Forelimb muscle (tissue), 1 donor: ENCODE results near the gene AMBP. TPM values are rescaled to one million over a fixed set of nuclear protein-coding genes. Genes with fewer than 3 reads are reported as not detected.
"Not testable (repeated sequence)": the region's sequence is repeated elsewhere in the genome, so short reads cannot be mapped to it uniquely, and the experiment has no call there.

Source experiments
- DNase-seq: peaks from one replicate; pipeline ENCODE4 v3.0.0-alpha.2; 2013; ENCODE audit warnings: low read depth
- polyA plus RNA-seq: library from polyadenylated mRNA; unstranded; fragments of 120-200 nt; gene quantifications from one replicate; pipeline ENCODE4 v1.2.1, GENCODE V29; 2013; ENCODE audit not compliant: insufficient read length

The AMBP gene
- polyA plus RNA-seq, 1 donor: not detected

GRCh38 chr9:114051281-114051680 is 26.8 kb downstream of the AMBP start:
- DNase-seq: no peak

GRCh38 chr9:114050646-114051045 is 27.5 kb downstream of the AMBP start:
- no peak for DNase-seq

GRCh38 chr9:114050226-114050568 is 27.9 kb downstream of the AMBP start:
- DNase-seq: no peak

- no peak for DNase-seq
These were observed 28.5 kb downstream of the AMBP start for GRCh38 chr9:114049441-114050225.

GRCh38 chr9:114048533-114049415 is 29.3 kb downstream of the AMBP start:
- no peak for DNase-seq

DNA sequence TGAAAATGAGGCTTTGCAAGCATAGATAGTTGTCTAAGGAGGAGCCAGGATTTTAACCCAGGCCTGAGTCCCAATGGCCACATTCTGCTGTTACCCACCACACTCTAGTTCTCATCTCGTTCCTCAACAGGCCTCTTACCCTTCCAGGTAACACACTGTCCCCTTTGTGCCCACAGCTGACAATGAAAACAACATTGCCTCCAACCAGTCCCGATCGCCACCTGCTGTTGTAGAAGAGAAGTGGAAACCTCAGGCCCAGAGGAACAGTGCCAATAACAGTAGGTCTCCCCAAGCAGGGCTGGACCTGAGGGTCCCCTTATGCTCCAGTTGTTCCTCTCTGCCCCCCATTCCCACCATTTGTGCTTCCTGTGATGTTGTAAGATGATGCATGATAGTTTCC is 30.4 kb downstream of the AMBP start:
- DNase-seq: no peak

DNA sequence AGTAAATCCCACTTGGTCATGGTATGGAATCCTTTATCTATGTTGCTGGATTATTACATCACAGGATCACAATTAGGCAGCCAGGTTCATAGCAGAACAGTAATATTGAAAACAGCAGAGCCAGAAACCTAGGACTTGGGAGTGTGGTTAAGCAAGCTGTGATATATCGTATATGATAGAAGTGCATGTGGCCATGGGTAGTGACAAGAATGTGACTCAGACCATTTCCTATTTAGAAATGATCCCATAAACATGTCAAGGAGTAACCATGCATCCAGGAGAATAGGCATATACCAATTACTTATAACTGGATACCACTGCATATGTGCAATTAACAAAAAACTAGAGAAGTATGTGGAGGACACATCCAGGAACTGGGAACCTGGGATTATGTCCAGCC is 31.2 kb downstream of the AMBP start:
- DNase-seq: no peak

DNA sequence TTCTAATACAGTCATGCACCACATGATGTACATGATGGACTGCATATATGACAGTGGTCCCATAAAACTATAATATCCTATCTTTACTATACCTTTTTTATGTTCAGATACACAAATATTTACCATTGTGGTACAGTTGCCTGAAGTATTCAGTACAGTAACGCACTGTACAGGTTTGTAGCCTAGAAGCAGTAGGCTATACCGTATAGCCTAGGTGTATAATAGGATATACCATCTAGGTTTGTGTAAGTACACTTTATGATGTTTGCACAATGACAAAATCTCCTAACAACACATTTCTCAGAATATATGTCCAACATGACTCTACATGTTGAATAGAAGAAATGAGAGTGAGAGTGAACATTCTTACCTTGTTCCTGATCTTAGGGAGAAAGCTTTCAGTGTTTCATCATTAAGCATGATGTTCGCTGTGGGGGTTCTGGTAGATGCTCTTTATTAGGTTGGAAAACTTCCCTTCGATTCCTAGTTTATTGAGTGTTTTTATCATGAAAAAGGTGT is 31.8 kb downstream of the AMBP start:
- DNase-seq: no peak

DNA sequence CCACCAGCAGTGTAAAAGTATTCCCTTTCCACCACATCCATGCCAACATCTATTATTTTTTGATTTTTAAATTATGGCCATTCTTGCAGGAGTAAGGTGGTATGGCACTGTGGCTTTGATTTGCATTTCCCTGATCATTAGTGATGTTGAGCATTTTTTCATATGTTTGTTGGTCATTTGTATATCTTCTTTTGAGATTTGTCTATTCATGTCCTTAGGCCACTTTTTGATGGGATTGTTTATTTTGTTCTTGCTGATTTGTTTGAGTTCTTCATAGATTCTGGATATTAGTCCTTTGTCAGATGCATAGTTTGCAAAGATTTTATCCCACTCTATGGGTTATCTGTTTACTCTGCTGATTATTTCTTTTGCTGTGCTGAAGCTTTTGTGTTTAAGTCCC is 34.4 kb downstream of the AMBP start:
- not testable (repeated sequence) for DNase-seq

GRCh38 chr9:114039484-114039883 is 38.6 kb downstream of the AMBP start:
- no peak for DNase-seq

- no peak for DNase-seq
These were observed 39.3 kb downstream of the AMBP start for GRCh38 chr9:114038724-114039313.

- DNase-seq: no peak
These were observed 40.0 kb downstream of the AMBP start for GRCh38 chr9:114037961-114038723.

DNA sequence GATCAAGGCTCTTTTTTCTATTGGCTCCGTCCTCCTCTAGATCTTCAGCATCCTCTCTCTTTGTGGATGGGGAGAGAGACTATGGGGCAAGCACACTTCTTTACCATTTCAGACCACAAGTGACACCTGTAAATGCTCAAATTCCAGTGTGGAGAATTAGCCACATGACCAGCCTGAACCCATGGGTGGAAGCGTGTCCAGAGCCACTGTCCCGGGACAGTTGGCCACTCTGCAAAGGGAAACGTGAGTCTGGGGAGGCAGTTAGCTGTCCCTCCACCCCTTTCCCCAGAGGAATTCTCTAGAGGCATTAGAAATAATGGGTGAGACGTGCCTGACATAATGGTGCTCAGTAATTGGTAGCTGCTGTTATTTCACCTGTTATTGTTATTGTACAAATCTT is 40.9 kb downstream of the AMBP start:
- no peak for DNase-seq

DNA sequence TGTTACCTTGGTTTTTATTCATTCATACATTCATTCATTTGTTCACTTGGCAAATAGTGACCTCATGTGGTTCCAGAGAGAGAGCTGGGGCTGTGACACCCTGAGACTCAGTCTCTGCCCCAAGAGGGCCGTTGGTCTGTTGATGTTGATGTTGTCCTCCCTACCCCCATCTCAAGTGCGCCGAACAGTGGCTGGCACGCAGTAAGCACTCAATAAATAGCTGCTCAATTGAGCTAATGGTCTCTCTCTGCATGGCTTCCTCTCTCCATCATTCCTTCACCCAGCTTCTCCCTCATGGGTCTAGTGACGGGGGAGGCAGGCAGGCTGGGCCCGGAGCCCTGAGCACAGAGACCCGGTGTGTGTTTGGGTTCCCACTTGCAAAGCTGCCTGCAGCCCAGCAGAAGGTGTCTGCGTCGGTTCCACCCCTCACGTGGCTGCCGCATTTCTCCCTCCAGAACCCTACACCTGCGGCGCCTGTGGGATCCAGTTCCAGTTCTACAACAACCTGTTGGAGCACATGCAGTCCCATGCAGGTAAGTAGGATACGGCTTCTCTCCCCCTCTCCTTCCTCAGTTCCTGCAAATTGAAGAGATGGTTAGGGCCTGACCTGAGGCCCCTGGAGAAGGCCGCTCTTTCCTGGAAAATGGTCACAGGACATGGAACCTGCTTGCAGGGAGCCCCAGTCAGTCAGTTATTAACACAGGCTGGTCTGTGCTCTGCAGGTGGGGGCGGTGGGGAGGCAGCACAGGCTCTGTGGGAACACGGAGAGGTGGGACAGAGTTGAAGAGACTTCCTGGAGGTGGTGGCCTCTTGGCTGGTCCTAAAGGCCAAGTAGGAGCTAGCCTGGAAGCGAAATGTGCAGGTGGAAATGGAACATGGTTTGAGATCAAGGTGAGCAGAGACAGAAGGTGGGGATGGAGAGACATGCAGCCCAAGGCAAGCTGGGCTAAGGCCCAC is 42.0 kb downstream of the AMBP start:
- DNase-seq: no peak

- no peak for DNase-seq
These were observed 42.8 kb downstream of the AMBP start for GRCh38 chr9:114035221-114035844.

- DNase-seq: no peak
These were observed 43.4 kb downstream of the AMBP start for GRCh38 chr9:114034661-114035062.

- DNase-seq: no peak
These were observed 43.9 kb downstream of the AMBP start for GRCh38 chr9:114034196-114034595.

DNA sequence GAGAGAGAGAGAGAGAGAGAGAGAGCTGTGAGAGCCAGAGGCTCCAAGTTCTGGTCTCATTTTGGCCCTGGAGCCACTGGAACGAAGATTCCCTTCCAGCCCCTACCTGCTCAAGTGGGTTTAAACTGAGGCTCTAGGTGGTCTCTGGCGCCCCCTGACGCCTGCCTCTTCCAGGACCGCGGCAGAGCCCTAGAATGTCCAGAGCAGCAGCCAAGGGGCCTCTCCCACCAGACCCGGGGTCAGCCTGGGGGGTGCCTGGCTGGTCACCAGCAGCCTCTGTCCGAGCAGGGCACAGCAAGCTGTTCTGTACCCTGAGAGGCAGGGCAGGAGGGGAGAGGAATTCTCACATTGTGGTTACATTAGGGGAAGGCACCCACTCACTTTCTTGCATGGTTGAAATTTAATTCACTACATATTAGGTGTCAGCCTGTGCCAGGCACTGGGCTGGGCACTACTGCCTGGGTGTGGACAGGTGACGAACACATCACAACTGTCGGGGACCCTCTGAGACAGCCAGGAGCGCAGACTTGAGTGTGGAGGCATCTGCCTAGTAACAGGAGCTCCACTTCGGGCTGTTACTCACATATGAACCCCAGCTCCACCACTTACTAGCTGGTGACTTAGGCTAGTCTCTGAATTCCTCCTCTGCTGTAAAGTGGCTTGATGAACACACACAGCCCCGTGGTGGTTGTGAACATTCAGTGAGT is 44.5 kb downstream of the AMBP start:
- DNase-seq: no peak
